ENCODE measurements around the gene CCDC71L.

CCDC71L gene

GRCh38 chr7:106671160-106671559, 10.2 kb upstream of the CCDC71L start:
- no peak for TF ChIP-seq CTCF (IDR thresholded peaks at IDR 0.05)
- no peak overlapping the region for H3K27ac Mint-ChIP-seq
- H3K9me3 Mint-ChIP-seq: peaks cover 19% of the 10 kb centered on the region

GRCh38 chr7:106668861-106669524, 8.0 kb upstream of the CCDC71L start:
- Mint-ChIP-seq H3K4me3 (no peak overlapping the region), H3K36me3 (ENCODE audit: low read depth) (no peaks in the 10 kb centered on the region), H3K27me3 (ENCODE audit: low read depth, poor library complexity) (no peaks in the 10 kb centered on the region), H3K27ac (no peak overlapping the region), H3K9me3 (peaks cover 17% of the 10 kb centered on the region), H3K4me1 (no peaks in the 10 kb centered on the region)
- no peak for DNase-seq
- TF ChIP-seq CTCF (IDR thresholded peaks at IDR 0.05): no peak

More at GRCh38 chr7:106671160-106671559, 10.2 kb upstream of the CCDC71L start:
- Mint-ChIP-seq H3K27me3 (ENCODE audit: low read depth, poor library complexity) (peaks cover 6% of the 10 kb centered on the region), H3K36me3 (ENCODE audit: low read depth) (no peaks in the 10 kb centered on the region), H3K4me3 (no peak overlapping the region), H3K4me1 (no peaks in the 10 kb centered on the region)
- no peak for DNase-seq

- H3K9me3 Mint-ChIP-seq: peaks cover 5% of the 10 kb centered on the region
Measured at GRCh38 chr7:106666353-106666752, 5.4 kb upstream of the CCDC71L start.

GRCh38 chr7:106664343-106664742, 3.4 kb upstream of the CCDC71L start:
- no peak for DNase-seq
- peaks cover 4% of the 10 kb centered on the region for H3K4me1 Mint-ChIP-seq
- no peaks in the 10 kb centered on the region for H3K27me3 Mint-ChIP-seq (ENCODE audit: low read depth, poor library complexity)
- TF ChIP-seq CTCF (IDR thresholded peaks at IDR 0.05): no peak
- peaks cover 5% of the 10 kb centered on the region for H3K9me3 Mint-ChIP-seq
- H3K27ac Mint-ChIP-seq: no peak overlapping the region
- no peaks in the 10 kb centered on the region for H3K36me3 Mint-ChIP-seq (ENCODE audit: low read depth)
- no peak overlapping the region for H3K4me3 Mint-ChIP-seq

More at GRCh38 chr7:106666353-106666752, 5.4 kb upstream of the CCDC71L start:
- Mint-ChIP-seq H3K27me3 (ENCODE audit: low read depth, poor library complexity) (no peaks in the 10 kb centered on the region), H3K4me3 (no peak overlapping the region), H3K27ac (no peak overlapping the region), H3K36me3 (ENCODE audit: low read depth) (no peaks in the 10 kb centered on the region), H3K4me1 (no peaks in the 10 kb centered on the region)
- no peak for TF ChIP-seq CTCF (IDR thresholded peaks at IDR 0.05)
- DNase-seq: no peak

- no peaks in the 10 kb centered on the region for H3K27me3 Mint-ChIP-seq (ENCODE audit: low read depth, poor library complexity)
- no peaks in the 10 kb centered on the region for H3K36me3 Mint-ChIP-seq (ENCODE audit: low read depth)
- no peaks in the 10 kb centered on the region for H3K9me3 Mint-ChIP-seq
- peak overlapping the region; percentile 90 for H3K4me3 Mint-ChIP-seq
- peak; percentile 81 for DNase-seq
- H3K4me1 Mint-ChIP-seq: peaks cover 18% of the 10 kb centered on the region
- peak; percentile 73 for TF ChIP-seq CTCF (IDR thresholded peaks at IDR 0.05)
- H3K27ac Mint-ChIP-seq: no peak overlapping the region
Measured at GRCh38 chr7:106659963-106660861, 746 bp downstream of the CCDC71L start.
